ENCODE results near the gene DLGAP1. TPM values are rescaled to one million over a fixed set of nuclear protein-coding genes. Genes with fewer than 3 reads are reported as not detected.

The DLGAP1 gene
- total and polyA plus RNA-seq, 2 of the 13 experiments (the other 11 are each of a cell fraction or from before 2014, with no cell fraction given) = 0.01 TPM; not detected in 1

- TF ChIP-seq, protein P1, sequence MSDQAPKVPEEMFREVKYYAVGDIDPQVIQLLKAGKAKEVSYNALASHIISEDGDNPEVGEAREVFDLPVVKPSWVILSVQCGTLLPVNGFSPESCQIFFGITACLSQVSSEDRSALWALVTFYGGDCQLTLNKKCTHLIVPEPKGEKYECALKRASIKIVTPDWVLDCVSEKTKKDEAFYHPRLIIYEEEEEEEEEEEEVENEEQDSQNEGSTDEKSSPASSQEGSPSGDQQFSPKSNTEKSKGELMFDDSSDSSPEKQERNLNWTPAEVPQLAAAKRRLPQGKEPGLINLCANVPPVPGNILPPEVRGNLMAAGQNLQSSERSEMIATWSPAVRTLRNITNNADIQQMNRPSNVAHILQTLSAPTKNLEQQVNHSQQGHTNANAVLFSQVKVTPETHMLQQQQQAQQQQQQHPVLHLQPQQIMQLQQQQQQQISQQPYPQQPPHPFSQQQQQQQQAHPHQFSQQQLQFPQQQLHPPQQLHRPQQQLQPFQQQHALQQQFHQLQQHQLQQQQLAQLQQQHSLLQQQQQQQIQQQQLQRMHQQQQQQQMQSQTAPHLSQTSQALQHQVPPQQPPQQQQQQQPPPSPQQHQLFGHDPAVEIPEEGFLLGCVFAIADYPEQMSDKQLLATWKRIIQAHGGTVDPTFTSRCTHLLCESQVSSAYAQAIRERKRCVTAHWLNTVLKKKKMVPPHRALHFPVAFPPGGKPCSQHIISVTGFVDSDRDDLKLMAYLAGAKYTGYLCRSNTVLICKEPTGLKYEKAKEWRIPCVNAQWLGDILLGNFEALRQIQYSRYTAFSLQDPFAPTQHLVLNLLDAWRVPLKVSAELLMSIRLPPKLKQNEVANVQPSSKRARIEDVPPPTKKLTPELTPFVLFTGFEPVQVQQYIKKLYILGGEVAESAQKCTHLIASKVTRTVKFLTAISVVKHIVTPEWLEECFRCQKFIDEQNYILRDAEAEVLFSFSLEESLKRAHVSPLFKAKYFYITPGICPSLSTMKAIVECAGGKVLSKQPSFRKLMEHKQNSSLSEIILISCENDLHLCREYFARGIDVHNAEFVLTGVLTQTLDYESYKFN (CRISPR knock-in tag; conservative IDR thresholded peaks at IDR 0.05) = 0 out of 2 replicates have a peak, but pooled peaks have one; percentile 33
- TF ChIP-seq ZFP90 (CRISPR knock-in tag; IDR thresholded peaks at IDR 0.05; ENCODE audit: borderline replicate concordance) = 0 out of 2 replicates have a peak, but pooled peaks have one; percentile 31
- TF ChIP-seq SIX1 (CRISPR knock-in tag; IDR thresholded peaks at IDR 0.05; ENCODE audit: borderline replicate concordance) = peak; percentile 29; the same call in 1 of the 2 replicates
- no peak for TF ChIP-seq REXO4 (CRISPR knock-in tag; IDR thresholded peaks at IDR 0.05; ENCODE audit: borderline replicate concordance)
- TF ChIP-seq SNRNP70 (IDR thresholded peaks at IDR 0.05; ENCODE audit: low read depth, low read length) = no peak
- TF ChIP-seq ZNF543 (CRISPR knock-in tag; IDR thresholded peaks at IDR 0.05) = no peak
- TF ChIP-seq SMARCE1 (IDR thresholded peaks at IDR 0.05; ENCODE audit: borderline replicate concordance) = no peak
- TF ChIP-seq PHF20 (CRISPR knock-in tag; IDR thresholded peaks at IDR 0.05) = no peak
- TF ChIP-seq MATR3 (CRISPR knock-in tag; IDR thresholded peaks at IDR 0.05) = no peak
- no peak for TF ChIP-seq DMAP1 (CRISPR knock-in tag; IDR thresholded peaks at IDR 0.05)
- no peak for TF ChIP-seq IKZF5 (CRISPR knock-in tag; IDR thresholded peaks at IDR 0.05)
- no peak for TF ChIP-seq ZNF235 (CRISPR knock-in tag; IDR thresholded peaks at IDR 0.05; ENCODE audit: borderline replicate concordance)
- no peak for TF ChIP-seq ARID4A (CRISPR knock-in tag; IDR thresholded peaks at IDR 0.05; ENCODE audit: borderline replicate concordance)
- TF ChIP-seq ZC3H13 (CRISPR knock-in tag; IDR thresholded peaks at IDR 0.05) = no peak
- TF ChIP-seq EED (CRISPR knock-in tag; IDR thresholded peaks at IDR 0.05) = no peak
- no peak for TF ChIP-seq HCFC1 (IDR thresholded peaks at IDR 0.05; ENCODE audit: low read depth, low read length)
- TF ChIP-seq, protein P2, sequence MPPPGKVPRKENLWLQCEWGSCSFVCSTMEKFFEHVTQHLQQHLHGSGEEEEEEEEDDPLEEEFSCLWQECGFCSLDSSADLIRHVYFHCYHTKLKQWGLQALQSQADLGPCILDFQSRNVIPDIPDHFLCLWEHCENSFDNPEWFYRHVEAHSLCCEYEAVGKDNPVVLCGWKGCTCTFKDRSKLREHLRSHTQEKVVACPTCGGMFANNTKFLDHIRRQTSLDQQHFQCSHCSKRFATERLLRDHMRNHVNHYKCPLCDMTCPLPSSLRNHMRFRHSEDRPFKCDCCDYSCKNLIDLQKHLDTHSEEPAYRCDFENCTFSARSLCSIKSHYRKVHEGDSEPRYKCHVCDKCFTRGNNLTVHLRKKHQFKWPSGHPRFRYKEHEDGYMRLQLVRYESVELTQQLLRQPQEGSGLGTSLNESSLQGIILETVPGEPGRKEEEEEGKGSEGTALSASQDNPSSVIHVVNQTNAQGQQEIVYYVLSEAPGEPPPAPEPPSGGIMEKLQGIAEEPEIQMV (CRISPR knock-in tag; IDR thresholded peaks at IDR 0.05; ENCODE audit: low read depth) = no peak
- TF ChIP-seq KLF11 (CRISPR knock-in tag; IDR thresholded peaks at IDR 0.05) = no peak
- no peak for TF ChIP-seq ZNF329 (CRISPR knock-in tag; IDR thresholded peaks at IDR 0.05; ENCODE audit: low read depth)
Measured at GRCh38 chr18:3654442-3655253, 800.5 kb downstream of the DLGAP1 start (continued).

All from HepG2 (cell line).